Middle frontal gyrus (tissue), 1 donor: ENCODE results near the gene SGK1.
"Not testable (repeated sequence)": the region's sequence is repeated elsewhere in the genome, so short reads cannot be mapped to it uniquely, and the experiment has no call there.

Source experiments
- DNase-seq: peaks from one replicate; pipeline ENCODE4 v3.0.0-alpha.2; 2015; ENCODE audit warnings: low spot score; ENCODE audit errors: extremely low spot score

The SGK1 gene

DNA sequence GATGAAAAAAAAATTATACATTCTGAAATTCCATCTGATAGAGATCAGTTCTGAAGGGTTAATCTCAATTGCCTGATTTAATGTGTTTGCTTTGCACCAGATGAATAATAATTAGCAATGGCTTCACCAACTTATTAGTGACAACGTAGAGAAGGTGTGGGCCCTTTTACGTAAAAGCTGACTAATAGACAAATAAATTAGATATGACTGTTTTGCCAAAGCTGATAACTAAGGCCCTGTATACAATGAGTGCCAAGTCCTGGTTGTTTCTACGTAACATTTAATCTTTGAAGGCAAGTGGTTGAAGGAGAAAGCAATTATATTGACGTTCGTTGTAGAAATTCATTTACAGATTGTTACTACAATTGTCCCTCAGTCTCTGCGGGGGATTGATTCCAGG is 10.8 kb downstream of the SGK1 start:
- DNase-seq = no peak

DNA sequence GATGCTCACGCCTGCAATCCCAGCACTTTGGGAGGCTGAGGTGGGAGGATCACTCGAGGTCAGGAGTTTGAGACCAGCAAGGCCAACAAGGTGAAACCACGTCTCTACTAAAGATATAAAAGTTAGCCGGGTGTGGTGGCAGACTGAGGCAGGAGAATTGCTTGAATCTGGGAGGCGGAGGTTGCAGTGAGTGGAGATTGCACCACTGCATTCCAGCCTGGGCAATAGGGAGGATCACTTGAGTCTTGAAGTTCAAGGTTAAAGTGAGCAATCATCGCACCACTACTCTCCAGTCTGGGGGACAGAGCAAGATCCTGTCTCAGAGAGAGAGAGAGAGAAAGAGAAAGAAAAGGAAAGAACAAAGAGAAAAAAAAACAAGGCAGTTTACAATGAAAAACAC is 13.5 kb downstream of the SGK1 start:
- not testable (repeated sequence) for DNase-seq

DNA sequence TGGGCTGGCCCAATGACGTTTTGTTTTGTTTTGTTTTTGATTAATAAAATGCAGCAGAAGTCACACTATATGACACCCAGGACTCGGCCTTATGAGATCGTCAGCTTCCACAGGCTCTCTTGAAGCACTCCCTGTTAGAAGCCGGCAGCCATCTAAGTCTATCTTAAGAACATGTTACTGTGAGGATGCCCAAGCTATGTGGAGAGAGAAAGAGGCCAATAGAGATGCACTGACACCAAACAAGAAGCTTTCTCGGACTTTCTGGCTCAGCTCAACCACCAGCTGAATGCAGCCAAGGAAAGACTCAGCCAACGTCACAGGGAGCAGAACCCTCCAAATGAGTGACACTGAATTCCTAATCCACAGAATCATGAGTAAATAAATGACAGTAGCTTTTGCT is 14.0 kb downstream of the SGK1 start:
- no peak for DNase-seq

DNA sequence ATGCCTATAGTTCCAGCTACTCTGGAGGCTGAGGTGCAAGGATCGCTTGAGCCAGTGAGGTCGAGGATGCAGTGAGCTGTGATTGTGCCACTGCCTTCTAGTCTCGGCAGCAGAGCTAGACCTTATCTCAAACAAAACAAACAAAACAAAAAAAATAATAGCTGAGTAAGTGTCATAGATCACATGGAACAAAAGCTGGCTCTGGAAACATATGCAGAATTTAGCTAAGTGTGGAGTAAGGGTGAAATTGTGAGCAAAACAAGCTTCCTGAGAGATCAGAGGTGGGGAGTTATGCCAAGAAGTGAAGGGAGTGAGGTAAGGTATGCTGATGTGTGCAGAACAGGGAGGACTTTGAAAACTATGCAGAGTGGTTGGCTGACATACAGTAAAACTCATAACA is 18.7 kb downstream of the SGK1 start:
- DNase-seq = no peak

DNA sequence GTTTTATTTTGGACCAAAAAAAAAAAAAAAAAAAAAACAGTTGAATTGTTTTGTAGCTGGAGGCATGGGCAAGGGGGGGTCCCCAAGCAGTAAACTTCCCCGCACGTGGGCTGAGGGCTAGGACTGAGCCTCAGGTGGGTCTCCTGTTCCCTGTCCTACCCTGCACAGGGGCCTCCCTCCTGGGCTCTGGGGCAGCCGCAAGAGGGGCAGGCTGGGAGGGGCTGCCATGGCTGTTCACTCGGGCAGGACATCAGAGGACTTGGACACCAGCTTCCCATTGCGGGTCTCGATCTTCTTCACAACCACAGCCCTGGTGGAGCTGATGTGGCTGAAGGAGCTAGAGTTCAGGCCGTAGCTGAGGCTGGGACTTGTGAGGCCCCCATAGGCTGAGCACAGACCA is 21.1 kb downstream of the SGK1 start:
- no peak for DNase-seq

DNA sequence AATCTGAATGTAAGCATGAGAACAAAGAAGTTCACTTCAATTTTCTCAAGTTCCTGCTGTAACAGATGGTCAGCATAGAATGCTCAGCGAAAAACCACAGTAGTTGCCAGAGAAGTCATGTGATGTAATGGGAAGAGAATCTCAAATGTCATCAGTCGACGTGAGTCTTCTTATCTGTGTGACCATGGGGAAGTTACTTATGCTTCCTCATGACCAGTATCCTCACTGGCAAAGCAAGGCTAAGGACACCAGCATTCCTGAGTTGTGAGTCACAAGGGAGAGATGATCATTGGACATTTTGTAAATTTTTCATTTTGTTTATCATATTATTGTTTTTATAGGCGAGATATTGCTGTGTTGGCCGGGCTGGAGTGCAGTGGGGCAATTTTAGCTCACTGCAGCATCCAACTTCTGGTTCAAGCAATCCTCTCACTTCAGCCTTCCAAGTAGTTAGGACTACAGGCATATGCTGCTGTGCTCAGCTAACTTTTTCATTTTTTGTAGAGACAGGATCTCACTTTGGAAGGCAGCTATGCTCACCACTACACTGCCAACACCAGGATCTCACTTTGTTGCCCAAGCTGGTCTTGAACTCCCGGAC is 21.9 kb downstream of the SGK1 start:
- DNase-seq = no peak

DNA sequence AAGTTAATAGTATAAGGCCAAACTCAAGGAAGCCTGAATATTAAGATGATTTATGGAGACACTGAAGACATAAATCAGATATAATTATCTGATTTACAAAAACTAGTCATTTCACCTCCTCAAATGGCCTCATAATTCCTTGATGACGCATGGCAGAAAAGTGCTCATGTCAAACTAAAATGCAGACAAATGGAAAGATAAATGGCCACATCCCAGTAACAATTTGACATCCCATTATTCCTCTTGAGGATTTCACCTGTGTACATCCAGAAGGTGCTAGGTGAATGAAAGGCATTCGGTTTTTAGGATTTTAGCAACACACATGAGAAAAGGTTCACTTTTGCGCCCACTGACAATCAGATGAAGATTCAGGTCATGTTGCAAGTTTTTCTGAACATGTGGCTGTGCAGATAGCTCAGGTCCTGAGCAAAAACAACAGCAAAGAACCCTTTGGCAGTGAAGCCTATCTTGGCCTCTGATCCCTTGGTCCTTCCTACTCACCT is 24.2 kb downstream of the SGK1 start:
- no peak for DNase-seq

DNA sequence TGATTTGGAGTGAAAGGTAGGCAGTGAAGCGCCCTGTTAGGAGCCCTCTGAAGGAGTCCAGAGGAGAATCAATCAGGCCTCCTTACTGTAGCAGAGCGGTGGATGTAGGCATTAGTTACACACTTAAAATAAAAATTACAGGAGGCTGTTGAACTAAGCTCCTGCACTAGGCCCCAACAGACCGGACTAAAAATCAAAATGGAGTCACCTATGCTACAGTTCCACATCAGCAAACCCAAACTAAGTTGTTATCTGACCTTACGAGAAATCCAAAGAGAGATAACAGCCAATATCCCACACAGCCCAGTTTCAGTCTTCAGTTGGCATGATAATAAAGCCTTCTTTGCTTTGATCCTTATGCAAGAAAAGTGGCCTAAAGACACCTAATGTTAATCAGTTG is 26.8 kb downstream of the SGK1 start:
- DNase-seq = no peak

DNA sequence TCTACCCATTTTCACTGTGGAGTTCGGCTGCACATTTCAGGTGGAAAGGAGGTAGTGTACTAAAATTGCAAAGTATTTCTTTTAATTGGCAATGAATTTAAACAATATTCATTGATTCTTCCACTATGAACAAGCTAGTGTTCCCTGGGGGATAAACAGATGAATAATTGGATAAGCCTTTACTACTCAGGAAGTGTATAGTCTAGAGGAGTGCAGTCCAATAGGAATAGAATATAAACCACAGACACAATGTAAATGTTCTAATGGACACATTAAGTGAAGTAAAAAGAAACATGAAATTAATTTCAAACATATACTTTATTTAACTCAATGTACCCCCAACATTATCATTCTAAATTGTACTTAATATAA is 28.7 kb downstream of the SGK1 start:
- no peak for DNase-seq

DNA sequence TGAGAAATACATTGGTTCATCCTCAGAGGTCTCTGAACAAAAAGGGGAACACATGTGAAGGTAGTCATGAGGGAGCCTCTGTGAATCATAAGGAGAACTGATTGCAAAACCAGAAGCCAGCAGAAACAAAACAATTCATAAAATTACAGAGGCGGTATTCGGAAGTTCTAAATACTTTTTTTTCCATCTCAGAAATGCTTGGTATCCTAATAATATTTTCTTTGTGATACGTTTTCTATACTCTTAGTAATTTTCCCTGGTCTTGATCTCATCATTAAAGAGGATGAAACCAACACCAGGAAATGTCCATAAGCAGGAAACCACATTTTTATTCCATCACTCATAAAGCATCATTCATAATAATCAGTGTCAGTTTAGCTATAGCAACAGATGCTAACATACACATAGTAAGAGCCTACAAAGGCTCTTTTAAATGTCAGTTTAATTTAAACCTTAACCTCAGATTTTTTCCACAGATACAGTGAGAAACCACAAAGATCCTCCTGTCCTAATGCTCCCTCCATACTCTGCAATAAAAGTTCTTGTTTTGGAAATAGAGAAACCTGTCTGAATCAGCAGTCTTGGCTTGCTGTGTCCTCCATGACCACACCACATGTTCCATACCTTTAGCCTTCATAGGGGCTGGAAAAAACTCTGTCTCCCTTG is 29.2 kb downstream of the SGK1 start:
- DNase-seq = no peak

DNA sequence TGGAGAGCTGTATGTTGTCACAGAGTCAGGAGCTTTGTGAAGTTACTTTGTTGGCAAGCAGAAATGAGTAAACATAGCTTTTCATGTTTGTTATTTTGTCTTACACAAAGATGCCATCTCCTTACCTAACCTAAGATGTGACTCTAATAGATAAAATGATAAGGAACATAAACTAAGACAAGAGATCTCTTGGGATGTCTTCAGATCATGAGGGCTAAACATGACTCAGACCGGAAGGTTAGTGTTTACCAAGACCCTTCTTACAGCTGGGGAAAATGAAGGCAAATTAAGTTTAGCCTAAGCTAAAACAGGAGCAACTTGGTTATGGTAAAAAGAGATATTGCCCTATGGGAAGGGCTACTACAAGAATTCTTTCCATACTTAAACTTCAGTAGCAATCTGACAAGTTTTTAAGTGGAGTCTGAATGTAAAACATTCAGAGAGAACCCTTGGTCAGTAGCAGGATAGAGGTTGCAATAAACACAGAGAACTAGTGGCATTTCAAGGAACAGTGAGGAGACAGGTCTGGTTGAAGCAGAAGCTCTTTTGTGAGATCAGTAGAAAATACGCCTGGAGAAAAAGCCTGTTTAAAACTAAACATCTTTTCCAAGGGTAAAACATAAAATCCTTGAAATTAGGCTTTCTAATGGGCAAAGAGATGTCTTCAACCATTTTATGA is 29.9 kb downstream of the SGK1 start:
- no peak for DNase-seq

DNA sequence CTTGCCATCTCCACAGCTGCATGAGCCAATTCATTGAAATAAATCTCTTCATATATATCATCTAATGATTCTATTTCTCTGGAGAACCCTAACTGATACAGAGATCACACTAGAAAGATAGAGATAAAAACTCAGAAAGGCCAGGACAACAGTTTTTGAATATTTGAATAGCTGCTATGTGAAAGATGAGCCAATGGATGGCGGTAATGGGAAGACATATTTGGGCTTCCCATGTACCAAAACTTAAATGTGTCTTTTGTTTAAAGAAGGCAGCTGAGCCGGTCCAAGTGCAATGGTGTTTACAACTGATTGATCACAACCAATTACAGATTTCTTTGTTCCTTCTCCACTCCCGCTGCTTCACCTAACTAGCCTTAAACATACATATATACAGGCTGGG is 35.1 kb downstream of the SGK1 start:
- DNase-seq = no peak

DNA sequence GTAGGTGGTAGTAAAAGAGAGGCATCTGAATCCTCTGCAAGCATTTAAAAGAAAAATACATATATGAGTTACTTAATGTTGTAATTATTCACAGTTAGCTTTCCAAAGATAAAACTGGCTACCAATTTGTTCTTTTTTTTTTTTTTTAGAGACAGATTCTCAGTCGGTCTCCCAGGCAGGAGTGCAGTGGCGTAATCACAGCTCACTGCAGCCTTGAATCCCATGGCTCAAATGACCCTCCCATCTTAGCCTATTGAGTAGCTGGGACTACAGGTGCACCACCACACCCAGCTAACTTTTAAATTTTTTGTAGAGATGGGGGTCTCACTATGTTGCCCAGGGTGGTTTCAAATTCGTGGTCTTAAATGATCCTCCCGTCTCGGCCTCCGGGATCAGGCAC is 36.5 kb downstream of the SGK1 start:
- no peak for DNase-seq

DNA sequence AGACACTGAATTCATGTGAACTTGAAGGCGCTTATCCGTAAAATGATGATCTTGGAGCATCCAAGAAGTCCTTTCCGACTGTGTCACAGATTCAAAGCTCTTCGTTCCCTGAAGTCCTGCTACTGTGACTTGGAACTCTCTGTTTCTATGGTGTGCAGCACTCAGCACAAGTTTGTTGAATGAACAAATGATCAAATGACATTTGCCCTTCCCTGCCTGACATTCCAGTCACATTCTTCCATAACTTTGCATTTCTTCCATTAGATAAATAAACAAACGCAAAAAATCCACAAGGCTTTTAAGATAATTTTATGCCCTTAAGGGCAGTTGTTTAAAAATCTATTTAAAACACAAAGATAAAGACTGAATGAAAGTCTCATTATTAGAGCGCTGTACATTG is 39.9 kb downstream of the SGK1 start:
- no peak for DNase-seq

DNA sequence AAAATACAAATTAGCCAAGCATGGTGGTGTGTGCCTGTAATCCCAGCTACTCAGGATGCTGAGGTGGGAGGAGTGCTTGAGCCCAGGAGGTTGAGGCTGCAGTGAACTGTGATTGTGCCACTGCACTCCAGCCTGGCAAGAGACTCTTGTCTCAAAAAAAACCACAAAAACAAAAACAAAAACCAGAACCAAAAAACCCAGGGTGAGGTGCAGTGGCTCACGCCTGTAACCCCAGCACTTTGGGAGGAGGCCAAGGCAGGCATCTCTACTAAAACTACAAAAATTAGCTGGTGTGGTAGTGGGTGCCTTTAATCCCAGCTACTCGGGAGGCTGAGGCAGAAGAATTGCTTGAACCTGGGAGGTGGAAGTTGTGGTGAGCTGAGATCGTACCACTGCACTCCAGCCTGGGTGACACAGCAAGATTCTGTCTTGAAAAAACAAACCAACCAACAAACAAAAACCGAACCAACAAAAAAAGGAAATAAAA is 41.0 kb downstream of the SGK1 start:
- DNase-seq = not testable (repeated sequence)

DNA sequence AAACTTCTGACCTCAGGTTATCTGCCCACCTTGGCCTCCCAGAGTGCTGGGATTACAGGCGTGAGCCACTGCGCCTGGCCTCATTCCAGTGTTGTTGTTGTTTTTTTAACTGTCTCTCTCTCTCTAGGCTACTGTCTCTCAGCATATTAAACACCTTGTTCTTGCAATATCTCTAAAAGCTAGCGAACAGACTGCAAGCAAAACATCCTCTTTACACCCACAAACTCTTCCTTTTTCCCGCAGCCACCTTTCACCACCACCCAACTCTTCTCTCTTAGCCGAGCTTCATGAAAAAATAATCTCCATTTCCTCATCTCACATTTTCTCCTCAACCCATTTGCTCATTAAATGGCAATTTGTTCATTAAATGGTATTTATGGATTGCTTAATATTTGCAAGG is 45.5 kb downstream of the SGK1 start:
- DNase-seq = no peak

DNA sequence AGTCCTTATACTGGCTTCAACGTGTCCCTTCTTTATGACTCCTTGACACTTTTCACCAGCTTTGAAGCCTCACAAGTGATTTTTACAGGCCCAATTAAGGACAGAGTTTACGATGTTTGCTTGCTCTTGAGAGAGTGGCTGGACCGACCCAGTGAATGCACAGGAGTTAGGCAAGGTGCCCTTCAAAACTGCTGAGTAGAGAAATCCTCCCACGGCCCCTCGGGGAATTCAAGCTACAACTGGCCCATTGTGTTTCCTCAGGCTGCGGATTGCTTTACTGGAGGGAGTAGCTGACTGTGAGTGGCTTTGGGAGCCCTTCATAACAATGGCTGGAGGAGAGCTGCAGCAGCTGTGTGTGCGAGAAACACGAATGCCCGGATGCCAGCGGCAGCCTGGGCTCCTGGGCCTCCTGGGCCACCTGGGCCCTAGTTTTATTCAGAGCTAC is 50.0 kb downstream of the SGK1 start:
- DNase-seq = no peak

DNA sequence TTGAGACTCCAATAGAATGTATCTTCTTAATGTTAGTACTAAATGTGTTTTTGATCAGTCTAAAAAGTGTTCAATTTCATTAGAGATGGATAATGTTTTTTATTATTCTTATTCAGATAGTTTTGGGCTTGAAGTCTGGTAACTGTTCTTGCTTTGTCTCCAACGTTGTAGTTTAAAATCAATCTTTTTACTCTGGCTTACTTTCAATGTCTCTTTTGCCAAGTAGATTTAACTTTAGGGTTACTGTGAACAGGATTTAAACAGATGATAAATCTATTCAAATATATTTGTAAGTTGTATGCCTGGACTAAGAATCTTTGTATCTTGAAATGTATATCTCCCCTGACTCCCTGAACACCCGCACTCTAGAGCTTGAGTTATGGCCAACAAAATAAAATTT is 51.1 kb downstream of the SGK1 start:
- DNase-seq = no peak

DNA sequence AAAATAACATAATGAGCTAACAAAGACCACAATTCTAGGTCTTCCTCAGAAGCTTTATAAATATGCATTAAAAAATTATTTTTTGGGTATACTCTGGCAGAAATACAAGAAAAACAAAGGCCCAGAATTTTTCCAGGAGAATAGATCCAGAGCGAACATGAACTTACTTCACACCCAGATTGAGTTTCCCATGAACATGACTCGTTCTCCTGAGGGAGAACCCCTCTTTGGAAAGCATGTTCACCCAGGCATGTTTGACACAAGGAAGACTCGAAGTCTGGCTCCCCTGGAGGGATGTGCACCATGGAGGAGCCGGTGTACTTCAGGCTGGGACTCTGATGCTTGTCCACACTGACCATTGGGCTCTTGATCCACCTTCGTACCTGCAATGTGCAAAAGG is 56.1 kb downstream of the SGK1 start:
- DNase-seq = no peak

DNA sequence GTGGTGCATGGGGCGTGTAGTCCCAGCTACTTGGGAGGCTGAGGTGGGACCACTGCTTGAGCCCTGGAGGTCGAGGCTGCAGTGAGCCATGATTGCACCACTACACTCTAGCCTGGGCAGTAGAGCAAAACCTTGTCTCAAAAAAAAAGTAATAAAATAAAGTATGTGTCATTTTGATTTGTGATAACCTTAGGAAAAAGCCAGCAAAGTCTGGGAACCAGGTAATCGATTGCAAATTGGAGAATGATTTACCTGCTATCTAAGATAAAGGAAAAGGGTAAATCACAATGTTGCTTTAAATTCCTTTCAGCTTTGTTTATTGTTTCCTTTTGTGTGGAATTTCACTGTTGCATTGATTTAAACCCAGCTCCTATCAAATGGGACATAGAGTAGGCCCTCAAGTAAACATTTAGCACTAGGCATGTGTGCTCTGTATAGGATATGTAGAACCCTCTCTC is 59.0 kb downstream of the SGK1 start:
- DNase-seq = no peak

DNA sequence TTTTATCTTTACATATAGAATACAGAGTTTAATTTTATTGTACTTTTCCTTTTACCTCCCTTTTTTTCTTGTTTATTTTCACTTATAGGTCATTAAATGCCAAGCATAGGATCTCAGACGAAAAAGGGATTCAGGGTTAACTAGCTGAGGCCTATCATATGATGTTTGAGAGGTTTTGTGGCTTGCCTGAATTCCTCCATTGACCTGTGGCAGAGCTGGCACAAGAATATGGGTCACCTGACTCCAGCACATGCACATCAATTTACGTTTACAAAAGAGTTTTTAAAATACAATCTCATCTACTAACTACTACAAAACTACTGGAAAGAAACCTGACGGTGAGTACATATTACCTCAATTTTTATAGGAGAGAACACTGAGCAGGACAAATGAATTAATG is 60.4 kb downstream of the SGK1 start:
- no peak for DNase-seq

DNA sequence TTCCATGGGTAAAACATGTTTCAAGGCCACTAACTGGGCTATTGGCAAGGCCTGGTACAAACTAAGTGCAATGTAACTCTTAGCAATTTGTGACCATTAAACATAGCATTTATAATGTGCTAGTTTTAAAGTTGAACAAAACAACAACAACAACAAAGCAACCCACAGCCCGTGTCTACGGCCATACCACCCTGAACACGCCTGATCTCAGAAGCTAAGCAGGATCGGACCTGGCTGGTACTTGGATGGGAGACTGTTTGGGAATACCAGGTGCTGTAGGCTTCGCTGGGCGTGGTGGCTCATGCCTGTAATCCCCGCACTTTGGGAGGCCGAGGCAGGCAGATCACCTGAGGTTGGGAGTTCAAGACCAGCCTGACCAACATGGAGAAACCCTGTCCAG is 61.0 kb downstream of the SGK1 start:
- no peak for DNase-seq

DNA sequence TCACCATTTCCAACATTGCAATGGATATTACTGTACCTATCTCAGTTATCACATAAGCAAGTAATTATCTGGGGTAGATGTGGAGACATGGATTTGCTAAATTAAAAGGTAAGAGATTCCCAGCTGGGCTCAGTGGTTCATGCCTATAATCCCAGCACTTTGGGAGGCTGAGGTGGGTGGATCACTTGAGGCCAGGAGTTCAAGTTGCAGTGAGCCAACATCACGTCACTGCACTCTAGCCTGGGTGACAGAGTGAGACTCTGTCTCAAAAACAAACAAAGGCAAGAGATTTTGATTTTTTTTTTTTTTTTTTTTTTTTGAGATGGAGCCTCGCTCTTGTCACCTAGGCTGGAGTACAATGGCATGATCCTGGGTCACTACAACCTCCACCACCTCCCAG is 62.6 kb downstream of the SGK1 start:
- not testable (repeated sequence) for DNase-seq
